Midbrain (tissue), 1 donor: ENCODE results near the gene ASXL3.

ENCODE experiments used
- DNase-seq: peaks from one replicate; lab custom pipeline; 2025; lab: John Stamatoyannopoulos, UW

The ASXL3 gene

GRCh38 chr18:33577685-33578517, at the start of gene ASXL3:
Gene ASXL3, plus strand, starts transcription at chr18:33578219. Its CDS starts 413 bp downstream, at chr18:33578632.
- peak; percentile 79 for DNase-seq

- DNase-seq: no peak
Measured at GRCh38 chr18:33532978-33533377, 45.0 kb upstream of the ASXL3 start.

DNA sequence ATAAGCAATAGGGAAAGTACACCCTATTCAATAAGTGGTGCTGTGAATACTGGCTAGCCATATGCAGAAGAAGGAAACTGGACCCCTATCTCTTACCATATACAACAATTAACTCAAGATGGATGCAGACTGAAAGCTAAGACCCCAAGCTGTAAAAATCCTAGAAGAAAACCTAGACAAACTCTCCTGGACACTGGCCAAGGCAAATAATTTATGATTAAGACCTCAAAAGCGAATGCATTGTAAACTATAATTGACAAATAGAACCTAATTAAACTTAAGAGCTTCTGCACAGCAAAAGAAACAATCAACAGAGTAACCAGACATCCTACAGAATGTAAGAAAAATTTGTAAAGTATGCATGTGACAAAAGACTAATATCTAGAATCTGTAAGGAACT, 41.1 kb upstream of the ASXL3 start:
- no peak for DNase-seq

- DNase-seq: no peak
Measured at GRCh38 chr18:33538418-33539042, 39.5 kb upstream of the ASXL3 start.

DNA sequence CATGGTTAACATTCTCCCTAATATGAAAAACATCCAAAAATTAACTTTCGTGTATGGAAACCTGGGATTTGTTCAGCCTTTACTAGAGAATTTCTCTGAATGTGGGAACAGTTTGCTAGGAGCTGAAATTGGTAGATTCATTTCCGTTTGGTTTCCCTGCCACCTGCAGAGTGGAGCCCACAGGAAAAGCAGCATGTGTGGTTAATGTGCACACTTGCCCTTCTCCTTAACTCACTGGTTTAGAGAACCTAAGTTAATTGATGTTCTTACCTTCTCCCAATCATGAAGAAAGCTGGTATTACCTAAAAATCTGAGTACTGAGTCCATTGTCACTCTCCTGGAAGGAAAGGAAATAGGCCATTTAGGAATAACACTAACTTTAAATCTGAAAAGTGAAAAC, 37.6 kb upstream of the ASXL3 start:
- no peak for DNase-seq

DNA sequence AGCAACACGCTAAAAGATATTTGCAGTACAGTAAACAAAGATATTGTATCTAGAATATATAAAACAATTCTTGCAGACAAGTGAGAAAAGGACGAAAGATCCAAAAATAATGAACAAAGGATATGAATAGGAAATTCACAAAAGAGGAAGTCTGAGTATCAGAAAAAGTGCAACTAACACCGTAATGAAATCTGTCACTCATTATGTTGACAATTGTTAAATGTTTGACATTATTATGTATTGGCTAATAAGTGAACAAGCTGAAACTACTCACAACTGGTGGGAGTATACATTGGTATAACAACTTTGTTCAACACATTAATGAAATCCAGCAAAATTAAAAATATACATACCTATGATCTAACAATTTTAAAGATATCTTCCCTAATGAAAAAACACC, 36.7 kb upstream of the ASXL3 start:
- no peak for DNase-seq

DNA sequence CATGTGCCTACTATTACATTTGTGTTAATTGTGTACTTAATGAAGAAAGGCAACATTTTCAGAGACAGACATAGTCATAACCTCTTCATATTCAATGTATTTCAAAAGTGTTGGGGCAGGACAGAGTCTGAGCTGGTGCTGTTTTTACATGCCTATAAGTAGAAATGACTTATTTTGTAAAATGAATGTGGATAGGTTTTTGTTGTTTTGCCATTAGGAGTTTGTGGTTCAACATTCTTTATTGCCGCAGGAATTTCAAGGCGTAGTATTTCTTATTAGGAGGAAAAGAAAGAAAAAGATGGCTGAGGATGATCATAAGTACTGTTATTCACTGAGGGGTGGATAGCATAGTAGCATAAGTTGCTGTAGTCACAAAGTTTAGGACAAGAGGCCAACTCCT, 21.2 kb upstream of the ASXL3 start:
- no peak for DNase-seq

GRCh38 chr18:33557706-33558105, 20.3 kb upstream of the ASXL3 start:
- DNase-seq: no peak

GRCh38 chr18:33558529-33558928, 19.5 kb upstream of the ASXL3 start:
- no peak for DNase-seq

DNA sequence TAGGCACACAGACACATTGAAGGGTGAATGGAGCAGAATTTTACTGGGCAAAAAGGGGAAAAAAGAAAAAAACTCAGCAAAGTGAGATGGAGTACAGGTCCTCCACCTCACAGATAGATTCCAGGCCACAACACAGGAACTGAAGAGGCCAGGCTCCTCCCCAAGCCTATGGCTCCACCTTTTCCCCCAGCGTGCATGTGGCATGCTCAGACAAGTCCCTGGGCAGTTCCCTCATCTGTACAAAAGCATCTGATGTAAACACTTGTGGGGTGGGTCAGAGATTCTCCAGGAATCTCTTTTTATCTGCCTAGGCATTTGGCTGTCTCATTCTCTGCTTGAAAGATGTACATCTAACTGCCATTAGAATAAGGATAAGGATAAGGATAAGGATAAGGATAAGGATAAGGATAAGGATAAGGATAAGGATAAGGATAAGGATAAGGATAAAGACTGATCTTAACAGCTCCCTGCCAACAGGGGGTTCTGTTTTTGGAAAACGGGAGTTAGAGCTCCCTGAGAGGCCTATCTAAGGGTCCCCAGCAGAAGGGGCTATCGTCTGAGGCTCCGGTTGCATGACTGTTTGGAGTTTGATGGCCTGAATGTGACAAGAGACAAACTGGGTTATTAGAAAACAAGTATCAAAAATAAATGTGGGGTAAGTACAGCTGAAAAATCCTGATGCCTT, 17.2 kb upstream of the ASXL3 start:
- DNase-seq: no peak

GRCh38 chr18:33562741-33563140, 15.3 kb upstream of the ASXL3 start:
- DNase-seq: no peak

DNA sequence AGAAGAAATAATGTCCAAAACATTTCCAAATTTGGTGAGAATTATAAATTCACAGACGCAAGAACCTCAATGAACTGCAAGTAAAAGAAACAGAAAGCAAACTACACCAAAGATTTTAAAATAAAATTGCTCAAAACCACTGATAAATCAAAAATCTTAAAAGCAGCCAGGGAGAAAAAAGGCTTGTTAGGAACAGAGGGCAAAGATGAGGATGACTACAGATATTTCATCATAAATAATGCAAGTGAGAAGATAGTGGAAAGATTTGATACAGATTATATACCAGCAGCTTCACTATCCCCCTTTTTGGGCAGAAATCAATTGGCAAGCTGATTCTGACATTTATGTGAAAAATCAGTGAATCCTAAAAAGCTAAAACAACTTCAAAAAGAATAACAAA, 10.3 kb upstream of the ASXL3 start:
- no peak for DNase-seq

DNA sequence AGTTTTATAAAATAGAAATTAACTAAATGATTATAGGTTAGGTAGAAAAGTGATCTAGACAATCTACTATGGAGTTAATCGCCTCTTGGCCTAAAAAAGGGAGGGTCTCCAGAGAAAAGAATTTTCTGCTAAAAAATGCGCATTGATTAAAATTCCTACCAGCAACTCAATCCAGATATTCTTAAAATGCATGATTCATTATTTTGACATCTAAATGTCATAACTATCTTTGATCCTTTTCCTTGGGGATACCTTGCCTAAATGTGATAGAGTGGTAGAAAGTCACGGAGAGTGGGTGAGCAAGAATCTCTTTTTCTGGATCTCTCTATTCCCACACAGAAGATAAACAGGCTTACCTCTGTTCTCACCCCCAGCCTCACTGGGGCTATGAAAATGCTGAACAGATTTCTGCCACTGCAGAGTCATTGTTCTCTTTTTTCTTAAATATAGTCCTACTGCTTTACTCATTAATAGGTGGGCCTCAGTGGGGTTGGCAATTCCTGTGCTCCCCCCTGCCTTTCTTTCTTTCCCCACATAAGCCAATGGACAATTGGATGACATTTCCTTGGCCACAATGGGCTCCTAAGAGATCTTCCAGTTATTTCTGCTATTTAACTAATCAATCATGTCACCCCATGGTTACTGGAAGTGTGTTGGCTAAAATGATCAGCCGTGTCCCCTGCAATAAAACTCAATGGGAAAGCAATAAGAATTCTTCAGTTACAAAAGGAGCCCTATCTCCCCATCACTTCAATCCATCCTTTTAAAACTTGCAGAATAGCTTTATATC, 5.8 kb upstream of the ASXL3 start:
- no peak for DNase-seq

- no peak for DNase-seq
Measured at GRCh38 chr18:33573193-33573592, 4.8 kb upstream of the ASXL3 start.

DNA sequence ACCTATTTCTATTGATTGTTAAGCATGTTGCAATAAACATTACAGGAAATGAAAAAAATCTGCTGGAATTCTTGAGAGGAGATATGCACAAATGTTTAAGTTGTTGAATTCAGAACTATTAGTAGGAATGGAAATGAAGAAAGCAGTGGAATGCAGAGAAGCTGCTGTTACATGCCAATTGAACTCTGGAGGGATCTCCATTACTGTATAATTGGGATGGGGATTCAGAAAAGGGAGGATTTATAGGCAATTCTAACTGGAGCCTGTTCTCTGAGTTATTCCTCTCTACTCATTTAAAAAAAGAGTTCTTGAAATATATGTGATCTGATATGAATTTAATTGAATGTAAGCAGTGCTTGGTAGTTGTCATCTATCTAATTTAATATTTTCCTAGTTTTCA, 2.6 kb upstream of the ASXL3 start:
- DNase-seq: no peak

- DNase-seq: no peak
Measured at GRCh38 chr18:33576999-33577646, 896 bp upstream of the ASXL3 start.

DNA sequence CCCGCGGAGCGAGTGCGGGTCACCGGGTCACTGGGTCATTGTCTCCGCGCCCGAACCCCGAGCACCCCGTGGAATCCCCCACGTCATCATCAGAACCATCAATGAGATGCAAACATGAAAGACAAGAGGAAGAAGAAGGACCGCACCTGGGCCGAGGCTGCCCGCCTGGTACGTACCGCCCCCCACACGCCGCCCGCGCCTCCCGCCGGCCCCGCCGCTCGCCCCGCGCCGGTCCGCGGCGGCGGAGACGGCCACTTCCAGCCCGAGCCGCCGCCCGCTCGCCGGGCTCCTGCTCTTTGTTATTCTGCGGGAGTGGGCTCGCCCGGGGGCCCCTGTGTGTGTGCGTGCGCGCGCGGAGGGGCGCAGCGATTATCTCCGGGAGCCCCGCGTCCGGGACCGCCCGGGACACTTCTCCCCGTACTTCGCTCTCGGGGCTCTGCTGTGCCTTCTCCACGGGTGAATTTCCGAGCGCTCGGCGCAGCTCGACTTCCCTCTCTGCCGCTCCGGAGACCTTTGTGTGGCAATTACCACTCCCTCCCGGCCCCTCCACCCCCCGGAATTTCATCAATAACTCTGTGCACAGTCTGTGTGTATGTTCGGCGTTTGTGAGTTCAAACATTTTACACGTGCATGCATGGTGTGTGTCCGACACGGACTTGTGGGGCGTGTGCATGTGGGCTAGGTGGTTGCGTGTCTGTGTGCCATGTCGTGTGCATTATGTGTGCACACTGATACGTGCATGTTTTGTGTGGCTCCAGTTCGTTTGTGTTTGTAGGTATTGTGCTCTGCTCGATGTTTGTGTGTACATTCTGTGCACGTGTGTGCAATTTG, 714 bp downstream of the ASXL3 start:
- DNase-seq: peak; percentile 54

DNA sequence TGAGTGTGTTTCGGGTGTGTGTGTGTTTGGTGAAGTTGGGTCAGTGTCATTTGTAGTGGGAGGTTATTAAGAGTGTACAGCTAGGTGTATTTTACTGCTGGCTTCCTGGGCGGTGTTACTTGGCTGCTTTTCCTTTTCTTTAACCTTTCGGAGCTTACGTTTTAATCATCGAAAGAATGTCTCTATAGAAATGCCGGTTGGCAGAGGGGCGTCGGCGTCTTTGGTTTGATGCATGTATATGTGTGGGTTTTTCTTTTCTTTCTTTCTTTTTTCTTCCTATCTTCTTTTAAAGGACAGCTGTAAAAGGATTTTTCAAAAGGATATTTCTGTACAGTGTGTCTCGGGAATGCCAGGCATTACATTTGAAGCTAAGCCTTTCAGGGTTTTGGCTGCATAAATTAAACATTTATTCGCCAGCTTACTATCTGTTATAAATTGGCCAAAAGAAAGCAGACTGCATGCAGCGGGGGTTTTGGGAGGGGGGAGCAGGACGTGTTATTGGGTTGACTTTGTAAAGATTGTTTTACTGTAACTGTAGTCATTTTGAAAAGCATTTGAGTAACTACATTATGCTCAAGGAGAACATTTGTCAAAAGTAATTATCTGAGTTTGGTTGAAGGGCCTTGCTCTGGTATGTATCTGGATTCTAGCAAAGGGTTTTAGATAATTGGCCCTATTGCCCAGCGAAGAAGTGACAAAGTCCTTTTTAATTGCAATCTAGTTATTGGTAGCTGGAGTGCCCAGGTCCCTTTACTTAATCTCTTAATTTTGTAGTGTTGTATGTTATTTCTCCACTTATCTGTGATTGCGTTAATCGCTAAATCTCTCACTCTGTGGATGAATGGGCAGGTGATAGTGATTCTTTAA, 1.6 kb downstream of the ASXL3 start:
- no peak for DNase-seq

GRCh38 chr18:33580546-33580945, 2.5 kb downstream of the ASXL3 start:
- peak; percentile 11 for DNase-seq

GRCh38 chr18:33581856-33582255, 3.8 kb downstream of the ASXL3 start:
- DNase-seq: peak; percentile 50
